Testis (tissue), 3 donors: Measurements from ENCODE around the gene RSBN1L. TPM values are rescaled to one million over a fixed set of nuclear protein-coding genes. Genes with fewer than 3 reads are reported as not detected.

ENCODE experiments used
- DNase-seq: peaks from one replicate; pipeline ENCODE4 v3.0.0-alpha.2; 2019
- H3K27ac ChIP-seq, 2 donors: fragments of 200-600 bp; sonication (generic); one replicate each; pipeline ENCODE4 v1.5.1; 2019
- H3K27me3 ChIP-seq: fragments of 200-600 bp; sonication (generic); one replicate; pipeline ENCODE4 v1.5.1; 2019
- H3K36me3 ChIP-seq: fragments of 200-600 bp; sonication (generic); one replicate; pipeline ENCODE4 v1.5.1; 2017; ENCODE audit warnings: low read depth; ENCODE audit errors: missing control alignments
- H3K4me1 ChIP-seq: fragments of 200-600 bp; sonication (generic); one replicate; pipeline ENCODE4 v1.5.1; 2019
- H3K4me3 ChIP-seq, 2 donors: fragments of 200-600 bp; sonication (generic); one replicate each; pipeline ENCODE4 v1.5.1; 2017 to 2019
- H3K9me3 ChIP-seq: fragments of 200-600 bp; sonication (generic); one replicate; pipeline ENCODE4 v1.5.1; 2017
- POLR2A ChIP-seq: fragments of 450-650 bp; IDR thresholded peaks from one replicate; pipeline ENCODE4 v1.6.1; 2017; ENCODE audit warnings: antibody characterized with exemption, mild to moderate bottlenecking, moderate library complexity
- WGBS, 2 donors: methylation state at CpG; one replicate each; pipeline ENCODE4 v1.1.5; 2018; 5-methylcytosine and 5-hydroxymethylcytosine counted together
- intact Hi-C: fragments of 100-400 bp; cut with DNase I; formaldehyde crosslinking; loops from one replicate; pipeline ENCODE4 v1.15.1; 2023; ENCODE audit warnings: low total_unique reads
- polyA plus RNA-seq: library from polyadenylated mRNA; stranded (reverse); fragments of 350-450 nt; fragmentation: Illumina TruSeq; extraction: RNeasy Lipid Tissue Mini Kit (QIAGEN cat#74804); gene quantifications from one replicate; pipeline ENCODE4 v1.2.3, GENCODE V29; 2014; ENCODE audit warnings: low read depth, low replicate concordance; ENCODE audit not compliant: insufficient read depth
- total RNA-seq, 2 donors: library from RNA; depleted of rRNA; stranded (reverse); fragments of >200 nt; gene quantifications; one replicate each; pipeline ENCODE4 v1.2.3, GENCODE V29; 2016
- TF ChIP-seq, protein P1 (sequence below), 3 experiments: fragments of 450-650 bp in 2 of 3; fragments of 200-600 bp in 1 of 3; sonication (generic) in 1 of 3; IDR thresholded peaks; one replicate each; pipeline ENCODE4 v1.5.1; 2016 to 2019; ENCODE audit warnings: antibody characterized with exemption in 3 of 3, mild to moderate bottlenecking in 2 of 3, moderate library complexity in 1 of 3

RSBN1L gene
- total and polyA plus RNA-seq, 3 donors from 2014 or later, result 33.0 to 40.1 (median 38.1) TPM

DNA sequence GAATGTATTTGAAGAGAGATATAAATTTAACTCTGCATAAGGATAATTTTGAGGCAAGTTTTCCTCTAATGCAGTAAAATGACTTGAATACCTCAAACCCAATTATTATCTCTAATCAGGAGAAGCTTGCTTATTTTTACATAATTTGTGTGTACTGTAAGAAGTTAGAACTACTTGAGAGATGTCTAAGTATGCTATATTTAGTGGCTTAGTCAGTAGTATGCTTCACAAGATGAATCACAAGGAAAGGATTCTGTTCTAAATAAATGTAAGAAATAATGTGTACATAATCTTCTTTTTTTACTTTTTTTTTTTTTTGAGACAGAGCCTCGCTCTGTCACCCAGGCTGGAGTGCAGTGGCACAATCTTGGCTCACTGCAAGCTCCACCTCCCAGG, 116.0 kb downstream of the RSBN1L start:
- Histone ChIP-seq H3K4me1 (no peaks in the 10 kb centered on the region), H3K36me3 (no peaks in the 10 kb centered on the region), H3K27me3 (no peaks in the 10 kb centered on the region), H3K9me3 (no peaks in the 10 kb centered on the region), H3K27ac (no peak overlapping the region), H3K4me3 (no peak overlapping the region)
- 80 to 93% methylated on average over 1 of the region's 1 CpG for WGBS, 2 donors
- intact Hi-C loops, result no loop called here
- TF ChIP-seq POLR2A, result no peak
- TF ChIP-seq, protein P1, sequence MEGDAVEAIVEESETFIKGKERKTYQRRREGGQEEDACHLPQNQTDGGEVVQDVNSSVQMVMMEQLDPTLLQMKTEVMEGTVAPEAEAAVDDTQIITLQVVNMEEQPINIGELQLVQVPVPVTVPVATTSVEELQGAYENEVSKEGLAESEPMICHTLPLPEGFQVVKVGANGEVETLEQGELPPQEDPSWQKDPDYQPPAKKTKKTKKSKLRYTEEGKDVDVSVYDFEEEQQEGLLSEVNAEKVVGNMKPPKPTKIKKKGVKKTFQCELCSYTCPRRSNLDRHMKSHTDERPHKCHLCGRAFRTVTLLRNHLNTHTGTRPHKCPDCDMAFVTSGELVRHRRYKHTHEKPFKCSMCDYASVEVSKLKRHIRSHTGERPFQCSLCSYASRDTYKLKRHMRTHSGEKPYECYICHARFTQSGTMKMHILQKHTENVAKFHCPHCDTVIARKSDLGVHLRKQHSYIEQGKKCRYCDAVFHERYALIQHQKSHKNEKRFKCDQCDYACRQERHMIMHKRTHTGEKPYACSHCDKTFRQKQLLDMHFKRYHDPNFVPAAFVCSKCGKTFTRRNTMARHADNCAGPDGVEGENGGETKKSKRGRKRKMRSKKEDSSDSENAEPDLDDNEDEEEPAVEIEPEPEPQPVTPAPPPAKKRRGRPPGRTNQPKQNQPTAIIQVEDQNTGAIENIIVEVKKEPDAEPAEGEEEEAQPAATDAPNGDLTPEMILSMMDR (IDR thresholded peaks at IDR 0.05), result no peak
- DNase-seq, result no peak

DNA sequence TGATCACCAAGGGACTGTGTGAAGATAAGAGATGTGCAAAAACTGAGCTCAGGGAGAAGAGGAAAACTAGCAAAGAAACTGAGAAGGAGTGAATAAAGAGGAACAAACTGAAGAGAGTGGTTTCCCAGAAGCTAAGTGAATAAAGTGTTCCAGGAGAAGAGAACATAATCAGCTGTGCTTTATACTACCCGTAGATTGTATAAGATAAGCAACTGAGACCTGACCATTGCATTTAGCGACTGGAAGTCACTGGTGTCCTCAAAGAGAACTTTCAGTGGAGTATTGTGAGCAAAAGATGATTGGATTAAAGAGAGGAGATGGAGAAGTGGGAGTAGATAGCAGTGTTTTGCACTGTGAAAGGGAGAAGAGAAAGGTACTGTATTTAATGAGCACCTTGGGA, 116.9 kb downstream of the RSBN1L start:
- 89 to 97% methylated on average over 2 of the region's 2 CpGs for WGBS, 2 donors
- intact Hi-C loops, result no loop called here

DNA sequence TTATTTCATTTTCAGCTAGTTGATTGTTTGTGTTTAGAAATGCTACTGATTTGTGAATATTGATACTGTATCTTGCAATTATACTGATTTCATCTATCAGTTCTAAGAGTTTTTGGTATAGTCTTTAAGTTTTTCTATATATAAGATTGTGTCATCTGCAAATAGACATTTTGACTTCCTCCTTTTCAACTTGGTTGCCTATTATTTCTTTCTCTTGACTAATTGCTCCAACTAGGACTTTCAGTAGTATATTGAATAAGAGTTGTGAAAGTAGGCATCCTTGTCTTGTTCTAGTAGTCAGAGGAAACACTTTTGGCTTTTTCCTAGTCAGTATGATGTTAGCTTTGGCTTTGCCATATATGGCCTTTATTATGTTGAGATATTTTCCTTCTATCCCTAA, 122.8 kb downstream of the RSBN1L start:
- Histone ChIP-seq H3K4me1 (no peaks in the 10 kb centered on the region), H3K27ac (no peak overlapping the region), H3K36me3 (no peaks in the 10 kb centered on the region), H3K27me3 (no peaks in the 10 kb centered on the region), H3K9me3 (no peaks in the 10 kb centered on the region), H3K4me3 (no peak overlapping the region)
- intact Hi-C loops, result no loop called here
- TF ChIP-seq POLR2A, result no peak
- TF ChIP-seq, protein P1 (IDR thresholded peaks at IDR 0.05), result no peak
- no peak for DNase-seq

More for the DNA sequence above, 116.9 kb downstream of the RSBN1L start:
- H3K27me3 ChIP-seq, result no peaks in the 10 kb centered on the region
- DNase-seq, result no peak
- H3K9me3 ChIP-seq, result no peaks in the 10 kb centered on the region
- no peak overlapping the region for H3K27ac ChIP-seq
- H3K4me1 ChIP-seq, result no peaks in the 10 kb centered on the region
- no peak overlapping the region for H3K4me3 ChIP-seq
- no peaks in the 10 kb centered on the region for H3K36me3 ChIP-seq
- no peak for TF ChIP-seq POLR2A
- TF ChIP-seq, protein P1 (IDR thresholded peaks at IDR 0.05), result no peak

DNA sequence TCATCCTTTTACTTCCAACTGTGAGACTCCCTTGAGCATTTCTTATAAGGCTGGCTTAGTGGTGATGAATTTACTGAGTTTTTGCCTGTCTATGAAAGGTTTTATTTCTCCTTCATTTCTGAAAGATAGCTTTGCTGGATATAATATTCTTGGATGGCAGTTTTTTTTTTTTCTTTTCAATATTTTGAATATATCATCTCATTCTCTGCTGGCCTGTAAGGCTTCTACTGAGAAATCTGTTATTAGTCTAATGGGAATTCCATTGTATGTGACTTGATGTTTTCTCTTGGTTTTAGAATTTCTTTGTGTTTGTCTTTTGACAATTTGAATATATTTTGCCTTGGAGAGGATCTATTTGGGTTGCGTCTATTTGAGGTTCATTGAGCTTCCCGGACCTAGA, 124.7 kb downstream of the RSBN1L start:
- DNase-seq, result no peak
- H3K4me3 ChIP-seq, result no peak overlapping the region
- H3K4me1 ChIP-seq, result no peaks in the 10 kb centered on the region
- no peaks in the 10 kb centered on the region for H3K9me3 ChIP-seq
- no peaks in the 10 kb centered on the region for H3K27me3 ChIP-seq
- no peaks in the 10 kb centered on the region for H3K36me3 ChIP-seq
- H3K27ac ChIP-seq, result no peak overlapping the region
- intact Hi-C loops, result no loop called here
- TF ChIP-seq POLR2A, result no peak
- TF ChIP-seq, protein P1 (IDR thresholded peaks at IDR 0.05), result no peak
- WGBS, 2 donors, result 97 to 100% methylated on average over 2 of the region's 2 CpGs

DNA sequence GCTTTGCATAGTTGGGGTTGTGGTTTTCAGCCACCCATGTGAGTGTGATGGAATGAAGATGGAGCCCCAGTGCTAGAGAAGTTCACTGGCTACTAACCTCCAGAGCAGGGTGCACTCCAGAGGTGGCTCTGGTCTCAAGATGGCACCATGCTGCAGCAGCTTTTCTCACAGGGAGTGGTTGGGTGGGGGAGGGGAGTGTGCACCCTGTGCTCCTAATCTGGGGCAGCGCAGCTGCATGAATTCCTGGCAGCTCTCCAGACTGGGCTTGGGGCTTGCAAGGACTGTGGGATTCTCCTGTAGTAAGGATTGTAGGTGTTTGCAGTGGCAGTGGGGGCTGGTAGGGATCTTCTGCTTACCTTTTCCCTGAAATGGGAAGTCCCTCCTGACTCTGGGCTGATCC, 126.0 kb downstream of the RSBN1L start:
- Histone ChIP-seq H3K9me3 (no peaks in the 10 kb centered on the region), H3K36me3 (no peaks in the 10 kb centered on the region), H3K27ac (no peak overlapping the region), H3K27me3 (no peaks in the 10 kb centered on the region), H3K4me3 (no peak overlapping the region), H3K4me1 (no peaks in the 10 kb centered on the region)
- WGBS, 2 donors, result 60 to 69% methylated on average over 1 of the region's 1 CpG
- intact Hi-C loops, result no loop called here
- no peak for DNase-seq
- TF ChIP-seq POLR2A, result no peak
- TF ChIP-seq, protein P1 (IDR thresholded peaks at IDR 0.05), result no peak
